ENCODE results near the gene LATS1.
A peak's percentile ranks its signal among the peaks of the same experiment; 100 is the strongest.

Gene LATS1

GRCh38 chr6:149733089-149733720 lies 15.3 kb upstream of the LATS1 start:
- DNase-seq, result no peak
- no peak for TF ChIP-seq CTCF (IDR thresholded peaks at IDR 0.05)
- Mint-ChIP-seq H3K4me1 (no peaks in the 10 kb centered on the region), H3K9me3 (no peaks in the 10 kb centered on the region), H3K4me3 (no peak overlapping the region), H3K27me3 (ENCODE audit: low read depth, poor library complexity) (no peaks in the 10 kb centered on the region), H3K27ac (no peak overlapping the region), H3K36me3 (ENCODE audit: low read depth) (peaks cover 52% of the 10 kb centered on the region)

- no peak for DNase-seq
- H3K36me3 Mint-ChIP-seq (ENCODE audit: low read depth), result peaks cover 66% of the 10 kb centered on the region
- no peaks in the 10 kb centered on the region for H3K9me3 Mint-ChIP-seq
- H3K27me3 Mint-ChIP-seq (ENCODE audit: low read depth, poor library complexity), result no peaks in the 10 kb centered on the region
- TF ChIP-seq CTCF (IDR thresholded peaks at IDR 0.05), result no peak
- no peak overlapping the region for H3K27ac Mint-ChIP-seq
- H3K4me3 Mint-ChIP-seq, result no peak overlapping the region
- H3K4me1 Mint-ChIP-seq, result no peaks in the 10 kb centered on the region
Measured at GRCh38 chr6:149729824-149730223, 11.9 kb upstream of the LATS1 start.

GRCh38 chr6:149728499-149729234 lies 10.8 kb upstream of the LATS1 start:
- Mint-ChIP-seq H3K27me3 (ENCODE audit: low read depth, poor library complexity) (no peaks in the 10 kb centered on the region), H3K27ac (peak overlapping the region; percentile 28), H3K36me3 (ENCODE audit: low read depth) (peaks cover 70% of the 10 kb centered on the region), H3K4me3 (no peak overlapping the region), H3K4me1 (no peaks in the 10 kb centered on the region), H3K9me3 (no peaks in the 10 kb centered on the region)
- no peak for TF ChIP-seq CTCF (IDR thresholded peaks at IDR 0.05)
- DNase-seq, result no peak

- Mint-ChIP-seq H3K27ac (no peak overlapping the region), H3K36me3 (ENCODE audit: low read depth) (peaks cover 65% of the 10 kb centered on the region), H3K9me3 (no peaks in the 10 kb centered on the region), H3K27me3 (ENCODE audit: low read depth, poor library complexity) (no peaks in the 10 kb centered on the region), H3K4me3 (no peak overlapping the region), H3K4me1 (no peaks in the 10 kb centered on the region)
- no peak for DNase-seq
- no peak for TF ChIP-seq CTCF (IDR thresholded peaks at IDR 0.05)
Measured at GRCh38 chr6:149727793-149728498, 10.0 kb upstream of the LATS1 start.

- Mint-ChIP-seq H3K9me3 (no peaks in the 10 kb centered on the region), H3K27me3 (ENCODE audit: low read depth, poor library complexity) (no peaks in the 10 kb centered on the region)
- TF ChIP-seq CTCF (IDR thresholded peaks at IDR 0.05), result no peak
Measured at GRCh38 chr6:149725785-149726184, 7.9 kb upstream of the LATS1 start.

More at GRCh38 chr6:149725785-149726184, 7.9 kb upstream of the LATS1 start:
- H3K36me3 Mint-ChIP-seq (ENCODE audit: low read depth), result peaks cover 57% of the 10 kb centered on the region
- no peak overlapping the region for H3K4me3 Mint-ChIP-seq
- H3K27ac Mint-ChIP-seq, result no peak overlapping the region
- no peaks in the 10 kb centered on the region for H3K4me1 Mint-ChIP-seq
- DNase-seq, result no peak
